ENCODE measurements around the gene C2CD4D. TPM values are rescaled to one million over a fixed set of nuclear protein-coding genes. Genes with fewer than 3 reads are reported as not detected.

C2CD4D gene
- total RNA-seq, 1 experiment from 2014 or later: 0.23 TPM

DNA sequence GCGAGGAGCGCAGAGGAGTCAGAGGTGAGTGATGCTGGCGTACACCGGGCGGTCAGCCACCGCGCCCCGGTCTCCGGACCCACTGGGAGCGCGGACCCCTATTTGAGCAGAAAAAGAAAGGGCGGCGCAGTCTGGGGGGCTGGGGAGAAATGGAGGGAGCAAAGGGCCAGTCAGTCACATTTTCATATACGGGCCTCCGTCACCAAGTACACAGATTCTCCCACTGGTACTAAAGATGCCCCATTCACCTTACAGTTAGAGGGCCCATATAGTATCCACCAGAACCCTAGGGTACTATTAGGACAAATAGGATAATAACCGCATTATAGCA is 573 bp downstream of the C2CD4D start:
- H3K4me3 ChIP-seq (ENCODE audit: low read depth, low read length): no peak overlapping the region
- CTCF ChIA-PET: interaction anchor here (0.6 to 1.6 kb wide), 2 partner anchors 76 to 88 kb away, joined by 5 read pairs; partner anchors contain the start of gene MRPL9
- Mint-ChIP-seq H3K9me3 (ENCODE audit: unreplicated experiment) (no peaks in the 10 kb centered on the region), H3K4me3 (ENCODE audit: unreplicated experiment) (peak overlapping the region; percentile 93), H3K27ac (ENCODE audit: unreplicated experiment) (peak overlapping the region; percentile 88), H3K27me3 (ENCODE audit: insufficient read depth, unreplicated experiment) (no peaks in the 10 kb centered on the region), H3K36me3 (ENCODE audit: insufficient read depth, unreplicated experiment) (peaks cover 15% of the 10 kb centered on the region), H3K4me1 (ENCODE audit: low read depth, unreplicated experiment) (peaks cover 26% of the 10 kb centered on the region)
- no peaks in the 10 kb centered on the region for H3K27me3 ChIP-seq (replicated peaks; ENCODE audit: control insufficient read depth, insufficient read depth, low read length)
- H3K4me1 ChIP-seq: peaks cover 20% of the 10 kb centered on the region
- no peaks in the 10 kb centered on the region; the same call in 1 of the 2 replicates for H3K36me3 ChIP-seq (ENCODE audit: control insufficient read depth, insufficient read depth, low read length)
- POLR2A ChIA-PET: interaction anchor here (0.5 kb wide), 1 partner anchor 301 kb away, joined by 4 read pairs; no protein-coding TSS in a partner anchor
- no peak for TF ChIP-seq CTCF (IDR thresholded peaks at IDR 0.05; ENCODE audit: insufficient read depth in 1 of 2, low read depth in 1 of 2, low read length in 1 of 2, severe bottlenecking in 1 of 2, unreplicated experiment in 1 of 2)
- no peaks in the 10 kb centered on the region for H3K9me3 ChIP-seq
- intact Hi-C loops (cut with micrococcal nuclease; ENCODE audit: unreplicated experiment): loop anchor here (5.0 kb wide), 4 partner anchors 47 to 387 kb away; partner anchors contain the start of gene TDRKH
- DNase-seq: no peak
- BruUV-seq (replicated peaks): no TSS peak

GRCh38 chr1:151838222-151839081 is 1.2 kb downstream of the C2CD4D start:
- H3K4me3 ChIP-seq (ENCODE audit: low read depth, low read length): no peak overlapping the region
- H3K9me3 ChIP-seq: no peaks in the 10 kb centered on the region
- intact Hi-C loops (cut with micrococcal nuclease; ENCODE audit: unreplicated experiment): loop anchor here (5.0 kb wide), 4 partner anchors 46 to 386 kb away; partner anchors contain the start of gene TDRKH
- Mint-ChIP-seq H3K27me3 (ENCODE audit: insufficient read depth, unreplicated experiment) (no peaks in the 10 kb centered on the region), H3K27ac (ENCODE audit: unreplicated experiment) (no peak overlapping the region), H3K4me1 (ENCODE audit: low read depth, unreplicated experiment) (peaks cover 26% of the 10 kb centered on the region), H3K36me3 (ENCODE audit: insufficient read depth, unreplicated experiment) (peaks cover 15% of the 10 kb centered on the region), H3K4me3 (ENCODE audit: unreplicated experiment) (peak overlapping the region; percentile 93), H3K9me3 (ENCODE audit: unreplicated experiment) (no peaks in the 10 kb centered on the region)
- no peaks in the 10 kb centered on the region for H3K27me3 ChIP-seq (replicated peaks; ENCODE audit: control insufficient read depth, insufficient read depth, low read length)
- no peaks in the 10 kb centered on the region; the same call in 1 of the 2 replicates for H3K36me3 ChIP-seq (ENCODE audit: control insufficient read depth, insufficient read depth, low read length)
- TF ChIP-seq CTCF (IDR thresholded peaks at IDR 0.05; ENCODE audit: insufficient read depth in 1 of 2, low read depth in 1 of 2, low read length in 1 of 2, severe bottlenecking in 1 of 2, unreplicated experiment in 1 of 2): no peak
- ChIA-PET POLR2A (interaction anchor here (0.5 kb wide), 1 partner anchor 300 kb away, joined by 4 read pairs; no protein-coding TSS in a partner anchor), CTCF (interaction anchor here (1.6 kb wide), 1 partner anchor 76 kb away, joined by 5 read pairs; the partner anchor contains the start of gene MRPL9)
- no TSS peak for BruUV-seq (replicated peaks)
- H3K4me1 ChIP-seq: peaks cover 20% of the 10 kb centered on the region
- DNase-seq: no peak

- TF ChIP-seq CTCF (IDR thresholded peaks at IDR 0.05; ENCODE audit: insufficient read depth in 1 of 2, low read depth in 1 of 2, low read length in 1 of 2, severe bottlenecking in 1 of 2, unreplicated experiment in 1 of 2): no peak
- intact Hi-C loops (cut with micrococcal nuclease; ENCODE audit: unreplicated experiment): loop anchor here (2.0 to 5.0 kb wide), 5 partner anchors 46 to 386 kb away; partner anchors contain the start of gene TDRKH
- no peak overlapping the region for H3K4me3 Mint-ChIP-seq (ENCODE audit: unreplicated experiment)
- peaks cover 26% of the 10 kb centered on the region for H3K4me1 Mint-ChIP-seq (ENCODE audit: low read depth, unreplicated experiment)
- no peaks in the 10 kb centered on the region; the same call in 1 of the 2 replicates for H3K36me3 ChIP-seq (ENCODE audit: control insufficient read depth, insufficient read depth, low read length)
- no TSS peak for BruUV-seq (replicated peaks)
- H3K36me3 Mint-ChIP-seq (ENCODE audit: insufficient read depth, unreplicated experiment): peaks cover 15% of the 10 kb centered on the region
- no peak overlapping the region for H3K27ac Mint-ChIP-seq (ENCODE audit: unreplicated experiment)
- no peaks in the 10 kb centered on the region for H3K9me3 Mint-ChIP-seq (ENCODE audit: unreplicated experiment)
- peaks cover 20% of the 10 kb centered on the region for H3K4me1 ChIP-seq
- DNase-seq: no peak
- ChIA-PET CTCF (no interaction called here), POLR2A (no interaction called here)
- no peak overlapping the region for H3K4me3 ChIP-seq (ENCODE audit: low read depth, low read length)
- H3K27me3 Mint-ChIP-seq (ENCODE audit: insufficient read depth, unreplicated experiment): no peaks in the 10 kb centered on the region
- H3K9me3 ChIP-seq: no peaks in the 10 kb centered on the region
- H3K27me3 ChIP-seq (replicated peaks; ENCODE audit: control insufficient read depth, insufficient read depth, low read length): no peaks in the 10 kb centered on the region
Measured at GRCh38 chr1:151837884-151838221, 1.8 kb downstream of the C2CD4D start.
